DOHH2 (cell line): ENCODE data around the gene LRRC32.
"Not testable (repeated sequence)": the region's sequence is repeated elsewhere in the genome, so short reads cannot be mapped to it uniquely, and the experiment has no call there.

Experiments used
- H3F3A ChIP-seq: fragments of 200-600 bp; sonication (generic), shearing (Covaris generic); 2 replicates; pipeline ENCODE4 v1.6.0; 2016; ENCODE audit warnings: antibody characterized with exemption, mild to moderate bottlenecking; ENCODE audit not compliant: control insufficient read depth, insufficient read depth
- H3K27ac ChIP-seq: fragments of 200-600 bp; sonication (generic); 2 replicates; pipeline ENCODE4 v1.5.1; 2014; ENCODE audit warnings: low read depth, mild to moderate bottlenecking, low read length, moderate library complexity
- H3K27me3 ChIP-seq: fragments of 200-600 bp; sonication (generic); 2 replicates; pipeline ENCODE4 v1.6.1; 2014; ENCODE audit warnings: mild to moderate bottlenecking, low read length, mixed read lengths; ENCODE audit not compliant: control insufficient read depth
- H3K36me3 ChIP-seq: fragments of 200-600 bp; sonication (generic); 2 replicates; pipeline ENCODE4 v1.6.1; 2014; ENCODE audit warnings: mild to moderate bottlenecking, low read length, moderate library complexity, mixed read lengths; ENCODE audit not compliant: control insufficient read depth
- H3K4me1 ChIP-seq: fragments of 200-600 bp; sonication (generic); 2 replicates; pipeline ENCODE4 v1.6.1; 2014; ENCODE audit warnings: mild to moderate bottlenecking, low read length, mixed read lengths; ENCODE audit not compliant: control insufficient read depth
- H3K4me2 ChIP-seq: fragments of 200-600 bp; sonication (generic); 2 replicates; pipeline ENCODE4 v1.6.0; 2014; ENCODE audit warnings: mild to moderate bottlenecking, low read length, moderate library complexity
- H3K4me3 ChIP-seq: fragments of 200-600 bp; sonication (generic); 2 replicates; pipeline ENCODE4 v1.5.1; 2014; ENCODE audit warnings: mild to moderate bottlenecking, low read length, mixed read lengths
- H3K79me2 ChIP-seq: fragments of 200-600 bp; sonication (generic); 2 replicates; pipeline ENCODE4 v1.6.1; 2014; ENCODE audit warnings: mild to moderate bottlenecking, low read length, mixed read lengths; ENCODE audit not compliant: control insufficient read depth
- H3K9me2 ChIP-seq: fragments of 200-600 bp; sonication (generic); replicated peaks from 2 replicates; pipeline ENCODE4 v1.6.1; 2014; ENCODE audit warnings: mild to moderate bottlenecking, low read length, mixed read lengths; ENCODE audit not compliant: control insufficient read depth
- H3K9me3 ChIP-seq: fragments of 200-600 bp; sonication (generic); 2 replicates; pipeline ENCODE4 v1.6.1; 2014; ENCODE audit warnings: antibody characterized with exemption, low read length, mixed read lengths; ENCODE audit not compliant: control insufficient read depth, insufficient read depth
- H4K20me1 ChIP-seq: fragments of 200-600 bp; sonication (generic); 2 replicates; pipeline ENCODE4 v1.6.0; 2014; ENCODE audit warnings: low read depth, mild to moderate bottlenecking, antibody characterized with exemption, low read length, moderate library complexity; ENCODE audit not compliant: control insufficient read depth, insufficient read depth
- EZH2phosphoT487 ChIP-seq: fragments of 200-600 bp; sonication (generic); IDR thresholded peaks from 2 replicates; pipeline ENCODE4 v1.6.1; 2017; ENCODE audit warnings: borderline replicate concordance, mild to moderate bottlenecking, antibody characterized with exemption, low read length, moderate library complexity, mixed read lengths
- TF ChIP-seq, protein P1 (sequence below): fragments of 200-600 bp; sonication (generic); IDR thresholded peaks from one replicate; pipeline ENCODE4 v1.5.1; 2014; ENCODE audit warnings: antibody characterized with exemption, mild to moderate bottlenecking, low read depth, low read length; ENCODE audit not compliant: poor library complexity, severe bottlenecking

Gene LRRC32

DNA sequence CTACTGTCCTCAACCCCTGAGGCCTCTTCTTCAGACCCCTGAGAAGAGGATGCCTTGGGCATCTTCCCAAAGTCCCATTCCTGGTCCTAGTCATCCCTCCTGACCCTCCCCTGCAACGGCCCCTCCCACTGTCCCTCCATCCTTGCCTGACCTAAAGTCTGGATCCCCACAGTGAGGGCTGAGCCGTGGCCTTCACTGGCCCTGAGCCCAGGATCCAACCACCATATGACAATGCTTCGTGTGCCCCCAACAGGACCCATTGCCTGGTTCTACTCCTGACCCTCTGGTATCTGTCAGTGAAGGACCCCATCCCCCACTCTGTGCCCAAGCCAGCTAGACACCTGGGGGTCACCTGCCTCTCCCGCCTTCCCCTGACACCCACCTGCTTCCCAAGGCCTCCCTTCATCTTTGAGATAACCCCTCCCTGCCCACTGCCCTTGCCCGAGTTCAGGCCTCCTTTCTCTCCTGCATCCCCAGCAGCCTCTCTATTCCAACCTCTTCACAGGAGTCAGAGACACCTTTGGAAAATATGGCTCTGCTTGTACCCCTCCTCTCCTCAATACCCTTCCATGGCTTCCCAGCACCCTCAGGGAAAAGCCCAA lies 48.0 kb downstream of the LRRC32 start:
- no peak for TF ChIP-seq EZH2phosphoT487
- TF ChIP-seq, protein P1, sequence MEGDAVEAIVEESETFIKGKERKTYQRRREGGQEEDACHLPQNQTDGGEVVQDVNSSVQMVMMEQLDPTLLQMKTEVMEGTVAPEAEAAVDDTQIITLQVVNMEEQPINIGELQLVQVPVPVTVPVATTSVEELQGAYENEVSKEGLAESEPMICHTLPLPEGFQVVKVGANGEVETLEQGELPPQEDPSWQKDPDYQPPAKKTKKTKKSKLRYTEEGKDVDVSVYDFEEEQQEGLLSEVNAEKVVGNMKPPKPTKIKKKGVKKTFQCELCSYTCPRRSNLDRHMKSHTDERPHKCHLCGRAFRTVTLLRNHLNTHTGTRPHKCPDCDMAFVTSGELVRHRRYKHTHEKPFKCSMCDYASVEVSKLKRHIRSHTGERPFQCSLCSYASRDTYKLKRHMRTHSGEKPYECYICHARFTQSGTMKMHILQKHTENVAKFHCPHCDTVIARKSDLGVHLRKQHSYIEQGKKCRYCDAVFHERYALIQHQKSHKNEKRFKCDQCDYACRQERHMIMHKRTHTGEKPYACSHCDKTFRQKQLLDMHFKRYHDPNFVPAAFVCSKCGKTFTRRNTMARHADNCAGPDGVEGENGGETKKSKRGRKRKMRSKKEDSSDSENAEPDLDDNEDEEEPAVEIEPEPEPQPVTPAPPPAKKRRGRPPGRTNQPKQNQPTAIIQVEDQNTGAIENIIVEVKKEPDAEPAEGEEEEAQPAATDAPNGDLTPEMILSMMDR: no peak
- no peaks in the 10 kb centered on the region for H3K9me3 ChIP-seq
- no peak overlapping the region for H3K27ac ChIP-seq
- peaks cover 17% of the 10 kb centered on the region for H3K4me1 ChIP-seq
- H3K79me2 ChIP-seq: no peaks in the 10 kb centered on the region
- H3K4me3 ChIP-seq: no peak overlapping the region
- no peak overlapping the region for H3K4me2 ChIP-seq
- no peaks in the 10 kb centered on the region; the same call in 1 of the 2 replicates for H3K36me3 ChIP-seq
- H3K9me2 ChIP-seq: no peaks in the 10 kb centered on the region
- H3K27me3 ChIP-seq: no peaks in the 10 kb centered on the region
- no peaks in the 10 kb centered on the region for H4K20me1 ChIP-seq
- H3F3A ChIP-seq: no peaks in the 10 kb centered on the region

DNA sequence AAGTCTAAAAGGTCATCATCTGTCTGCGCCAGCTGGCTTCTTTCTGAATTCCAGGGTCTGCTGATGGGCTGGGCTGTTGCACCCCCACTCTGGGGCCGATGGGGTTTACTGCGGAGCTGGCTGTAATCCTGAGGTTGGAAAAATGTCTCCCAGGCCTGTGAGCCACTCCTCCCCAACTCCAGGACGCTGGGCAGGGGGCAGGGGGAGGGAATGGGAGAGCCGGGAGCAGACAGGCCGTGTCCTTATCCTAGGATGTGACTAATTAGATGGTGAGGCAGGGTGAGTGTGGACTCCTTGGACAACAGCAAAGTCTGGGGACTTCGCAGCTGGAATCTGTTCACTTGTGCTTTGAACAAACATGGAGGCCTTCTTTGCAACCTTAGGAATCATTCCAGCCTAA lies 48.7 kb downstream of the LRRC32 start:
- TF ChIP-seq EZH2phosphoT487: no peak
- TF ChIP-seq, protein P1: no peak
- H3K36me3 ChIP-seq: no peaks in the 10 kb centered on the region; the same call in 1 of the 2 replicates
- no peaks in the 10 kb centered on the region for H3K9me3 ChIP-seq
- no peaks in the 10 kb centered on the region for H3K9me2 ChIP-seq
- H3K79me2 ChIP-seq: no peaks in the 10 kb centered on the region
- H3K27ac ChIP-seq: no peak overlapping the region
- H3F3A ChIP-seq: no peaks in the 10 kb centered on the region
- H3K27me3 ChIP-seq: no peaks in the 10 kb centered on the region
- peaks cover 9% of the 10 kb centered on the region for H3K4me1 ChIP-seq
- no peak overlapping the region for H3K4me2 ChIP-seq
- H4K20me1 ChIP-seq: no peaks in the 10 kb centered on the region
- no peak overlapping the region for H3K4me3 ChIP-seq

DNA sequence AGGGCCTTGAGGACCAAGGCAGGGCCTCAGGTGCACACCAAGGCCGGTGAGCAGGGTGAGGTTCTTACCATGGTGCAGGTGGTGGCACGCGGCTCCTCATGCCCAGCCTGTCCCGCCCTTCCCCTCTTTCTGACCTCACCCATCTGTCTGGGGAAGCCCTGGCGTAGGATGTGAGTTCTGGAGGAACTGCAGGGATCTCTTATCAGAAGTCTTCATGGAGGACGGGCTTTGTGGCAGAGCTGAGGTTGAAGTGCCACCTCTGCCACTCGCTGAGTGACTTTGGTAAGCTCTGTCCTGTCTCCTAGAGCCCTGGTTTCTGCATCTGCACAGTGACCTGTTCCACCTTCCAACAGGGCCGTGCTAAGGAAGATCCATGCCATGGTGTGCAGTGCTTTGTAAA lies 49.1 kb downstream of the LRRC32 start:
- no peaks in the 10 kb centered on the region for H3K79me2 ChIP-seq
- H3K4me2 ChIP-seq: no peak overlapping the region
- TF ChIP-seq, protein P1: no peak
- TF ChIP-seq EZH2phosphoT487: no peak
- H3K27me3 ChIP-seq: no peaks in the 10 kb centered on the region
- no peaks in the 10 kb centered on the region for H3K36me3 ChIP-seq
- H3K27ac ChIP-seq: no peak overlapping the region
- no peaks in the 10 kb centered on the region for H3K9me3 ChIP-seq
- H3K9me2 ChIP-seq: no peaks in the 10 kb centered on the region
- H3K4me1 ChIP-seq: peaks cover 5% of the 10 kb centered on the region
- no peaks in the 10 kb centered on the region for H4K20me1 ChIP-seq
- H3F3A ChIP-seq: no peaks in the 10 kb centered on the region
- H3K4me3 ChIP-seq: no peak overlapping the region

DNA sequence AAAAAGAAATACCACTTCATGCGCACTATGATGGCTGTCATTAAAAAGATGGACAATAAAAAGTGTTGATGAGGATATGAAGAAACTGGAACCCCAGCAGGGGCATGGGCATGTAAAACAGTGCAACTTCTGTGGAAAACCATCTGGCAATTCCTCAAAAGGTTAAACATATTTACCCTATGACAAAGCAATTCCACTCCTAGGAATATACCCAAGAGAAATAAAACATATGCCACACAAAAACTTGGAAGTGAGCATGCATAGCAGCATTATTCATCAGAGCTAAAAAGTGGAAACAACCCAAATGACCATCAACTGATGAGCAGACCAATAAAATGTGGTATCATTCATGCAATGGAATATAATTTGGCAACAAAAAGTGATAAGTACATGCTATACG lies 50.1 kb downstream of the LRRC32 start:
- no peak overlapping the region for H3K4me2 ChIP-seq
- no peaks in the 10 kb centered on the region for H3K9me2 ChIP-seq
- no peaks in the 10 kb centered on the region for H3K27me3 ChIP-seq
- H3F3A ChIP-seq: no peaks in the 10 kb centered on the region
- no peak for TF ChIP-seq EZH2phosphoT487
- TF ChIP-seq, protein P1: no peak
- H3K36me3 ChIP-seq: no peaks in the 10 kb centered on the region
- H3K4me1 ChIP-seq: no peaks in the 10 kb centered on the region
- no peaks in the 10 kb centered on the region for H3K79me2 ChIP-seq
- no peak overlapping the region for H3K4me3 ChIP-seq
- no peaks in the 10 kb centered on the region for H3K9me3 ChIP-seq
- no peaks in the 10 kb centered on the region for H4K20me1 ChIP-seq
- H3K27ac ChIP-seq: no peak overlapping the region

DNA sequence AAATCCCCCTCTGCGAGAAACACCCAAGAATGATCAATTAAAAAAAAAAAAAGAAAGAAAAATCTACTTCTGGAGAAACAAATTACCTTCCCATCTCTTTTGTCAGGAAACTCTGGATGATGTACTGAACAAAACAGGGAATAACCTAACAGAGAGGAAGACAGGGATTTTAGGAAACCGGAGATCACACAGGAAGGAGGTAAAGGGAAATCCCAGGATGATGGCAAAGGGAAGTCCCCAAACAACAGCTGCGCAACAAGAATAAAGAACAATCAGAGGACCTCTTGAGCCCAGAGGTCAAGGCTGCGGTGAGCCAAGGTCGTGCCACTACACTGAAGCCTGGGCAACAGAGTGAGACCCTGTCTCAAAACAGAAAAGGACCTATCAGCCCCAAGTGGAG lies 50.7 kb downstream of the LRRC32 start:
- H3K9me3 ChIP-seq, H3K36me3 ChIP-seq, H3K4me2 ChIP-seq, H3F3A ChIP-seq, H3K27me3 ChIP-seq, H3K79me2 ChIP-seq, H3K27ac ChIP-seq, H3K4me3 ChIP-seq, H3K4me1 ChIP-seq, H3K9me2 ChIP-seq, H4K20me1 ChIP-seq: not testable (repeated sequence)
